Stimulated activated memory B cell treated with anti-CD40 and anti-IgM and Interleukin-4, amounts not matched to agents 10 μg/mL and 1 μg/mL and 100 μg/mL, for 72 hours (primary cell): ENCODE results near the gene TRPC6.
"Not testable (repeated sequence)": the region's sequence is repeated elsewhere in the genome, so short reads cannot be mapped to it uniquely, and the experiment has no call there.

Experiments
- ATAC-seq: fragments of 150-1000 bp; cut with Tn5 transposase; 2 replicates; pipeline ENCODE4 v1.10.0; 2021
- H3K27ac Mint-ChIP-seq: one replicate; pipeline ENCODE4 v1.8.0; 2022; ENCODE audit warnings: mild to moderate bottlenecking, mixed read lengths
- H3K27me3 Mint-ChIP-seq: one replicate; pipeline ENCODE4 v1.8.0; 2022; ENCODE audit warnings: mixed read lengths
- H3K36me3 Mint-ChIP-seq: one replicate; pipeline ENCODE4 v1.8.0; 2022; ENCODE audit warnings: mixed read lengths
- H3K4me1 Mint-ChIP-seq: one replicate; pipeline ENCODE4 v1.8.0; 2022; ENCODE audit warnings: mixed read lengths
- H3K4me3 Mint-ChIP-seq: one replicate; pipeline ENCODE4 v1.8.0; 2022; ENCODE audit warnings: mild to moderate bottlenecking, moderate library complexity, mixed read lengths
- H3K9me3 Mint-ChIP-seq: one replicate; pipeline ENCODE4 v1.8.0; 2022; ENCODE audit warnings: mixed read lengths

Gene TRPC6

DNA sequence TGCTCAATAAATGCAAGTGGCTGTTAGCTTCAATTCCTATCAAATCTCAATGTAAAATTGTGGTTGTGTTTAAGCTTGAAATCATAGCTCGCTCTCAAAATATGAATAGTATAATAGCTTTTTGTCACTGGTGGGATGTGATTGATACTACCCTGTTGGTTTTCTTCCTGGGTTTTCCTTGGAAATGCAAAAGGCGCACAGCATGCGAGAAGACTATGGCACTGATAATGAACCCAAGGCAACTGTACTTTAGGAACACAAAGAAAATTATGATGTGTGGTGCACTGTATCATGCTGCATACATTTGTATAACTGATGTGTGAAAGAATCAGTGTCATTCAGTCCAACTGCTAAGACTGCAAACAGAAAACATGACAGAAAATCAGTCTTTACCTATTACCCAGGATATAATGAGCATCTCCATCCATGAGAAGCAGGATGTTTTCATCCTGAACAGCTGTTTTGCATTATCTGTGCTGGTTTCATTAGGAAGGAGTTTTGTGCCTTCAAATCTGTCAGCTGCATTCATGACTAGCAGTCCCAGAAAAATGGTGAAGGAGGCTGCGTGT, 101.2 kb downstream of the TRPC6 start:
- Mint-ChIP-seq H3K27ac (no peak overlapping the region), H3K36me3 (no peaks in the 10 kb centered on the region), H3K4me1 (no peaks in the 10 kb centered on the region), H3K27me3 (peaks cover 17% of the 10 kb centered on the region), H3K4me3 (no peak overlapping the region), H3K9me3 (no peaks in the 10 kb centered on the region)
- no peak for ATAC-seq

DNA sequence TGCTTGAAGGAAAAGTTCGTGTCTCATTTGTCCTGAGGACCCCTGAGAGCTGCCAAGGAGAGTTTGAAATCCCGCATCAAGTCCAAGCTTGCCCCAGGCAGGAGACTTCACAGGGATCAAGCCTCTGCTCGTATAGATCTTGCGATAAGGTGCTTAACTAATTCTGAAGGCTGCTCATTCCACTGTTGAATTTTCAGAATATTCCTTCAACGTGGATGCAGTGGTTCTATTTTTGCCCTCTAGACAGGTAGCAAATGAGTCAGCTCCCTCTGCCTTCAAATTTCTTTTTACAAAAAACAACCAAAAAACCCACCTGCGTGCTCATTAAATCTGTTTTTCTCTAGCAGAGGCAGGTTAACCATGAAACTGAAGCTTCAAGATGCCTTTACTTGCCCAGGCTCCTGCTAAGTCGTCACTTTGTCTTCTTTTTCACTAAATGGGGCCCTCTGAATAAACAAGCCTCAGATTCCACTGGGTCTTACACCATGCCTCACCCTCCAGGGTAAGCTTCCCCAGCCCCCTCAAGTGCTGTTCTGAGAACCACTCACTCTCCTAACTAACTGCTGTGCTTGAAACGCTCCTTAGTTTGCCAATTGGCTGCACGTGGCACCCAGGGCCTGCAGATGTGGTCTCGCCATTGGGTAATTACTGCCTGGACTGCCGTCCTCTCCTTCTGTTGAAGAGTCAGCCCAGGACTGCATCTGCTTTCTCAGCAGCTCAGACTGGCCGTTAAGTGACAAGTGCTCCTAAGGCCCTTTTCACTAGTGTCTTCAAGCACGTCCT, 105.0 kb downstream of the TRPC6 start:
- Mint-ChIP-seq H3K9me3 (no peaks in the 10 kb centered on the region), H3K4me1 (no peaks in the 10 kb centered on the region), H3K36me3 (no peaks in the 10 kb centered on the region), H3K27ac (no peak overlapping the region), H3K4me3 (no peak overlapping the region), H3K27me3 (no peaks in the 10 kb centered on the region)
- ATAC-seq, result peak; percentile 8

DNA sequence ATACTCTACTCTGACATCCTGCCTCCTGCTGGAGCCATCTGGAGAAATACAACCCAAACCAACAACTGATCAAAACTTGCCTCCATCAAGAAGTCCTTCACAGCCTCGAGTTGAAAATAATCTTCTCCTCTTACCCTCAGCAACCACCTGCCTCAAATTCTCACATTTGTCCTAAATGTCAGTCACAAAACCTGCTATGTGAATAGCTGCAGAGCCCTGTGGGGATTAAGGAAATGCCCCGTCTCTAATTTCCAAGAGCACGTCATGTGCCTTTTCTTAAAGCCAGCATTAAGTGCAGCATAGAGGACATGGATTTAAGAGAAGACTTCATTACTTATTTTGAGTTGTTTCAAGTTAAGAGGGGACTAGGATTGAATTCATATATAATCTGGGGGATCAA, 105.9 kb downstream of the TRPC6 start:
- Mint-ChIP-seq H3K4me3 (no peak overlapping the region), H3K27ac (no peak overlapping the region), H3K9me3 (no peaks in the 10 kb centered on the region), H3K27me3 (no peaks in the 10 kb centered on the region), H3K36me3 (no peaks in the 10 kb centered on the region), H3K4me1 (no peaks in the 10 kb centered on the region)
- no peak for ATAC-seq

DNA sequence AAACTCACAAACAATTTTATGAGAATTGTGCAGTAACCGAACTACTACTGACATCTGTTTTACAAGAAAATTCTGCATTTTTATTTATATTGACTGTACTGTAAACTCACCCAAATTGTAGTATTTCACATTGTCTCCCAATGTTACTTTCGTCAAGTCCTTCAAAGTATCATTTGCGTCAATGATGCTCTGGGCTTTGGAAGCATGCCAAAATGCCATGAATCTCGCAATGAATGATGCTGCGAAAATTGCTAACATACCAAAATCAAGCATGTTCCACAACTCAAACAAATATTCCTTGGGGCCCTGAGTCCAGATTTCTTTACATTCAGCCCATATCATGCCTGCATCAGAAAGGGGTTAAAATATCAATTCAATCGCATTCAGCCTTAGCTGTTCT, 107.6 kb downstream of the TRPC6 start:
- H3K4me1 Mint-ChIP-seq, result no peaks in the 10 kb centered on the region

DNA sequence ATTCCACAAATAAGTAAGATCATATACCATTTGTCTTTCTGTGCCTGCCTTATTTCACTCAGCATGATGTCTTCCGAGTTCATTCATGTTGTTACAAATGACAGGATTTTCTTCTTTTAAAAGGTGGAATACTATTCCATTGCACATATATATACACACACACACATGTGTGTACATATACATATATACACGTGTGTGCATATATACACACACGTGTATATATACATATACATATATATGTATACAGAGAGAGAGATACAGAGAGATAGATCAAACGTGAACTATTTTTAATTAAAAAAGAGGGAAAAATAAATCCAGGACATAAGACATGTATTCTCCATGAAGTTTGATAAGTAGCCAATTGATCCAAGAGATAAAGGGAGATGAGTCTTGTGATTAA, 108.1 kb downstream of the TRPC6 start:
- H3K4me3 Mint-ChIP-seq, result no peak overlapping the region
- H3K9me3 Mint-ChIP-seq, result no peaks in the 10 kb centered on the region
- no peaks in the 10 kb centered on the region for H3K36me3 Mint-ChIP-seq
- H3K27me3 Mint-ChIP-seq, result no peaks in the 10 kb centered on the region
- ATAC-seq, result no peak
- H3K27ac Mint-ChIP-seq, result no peak overlapping the region
- H3K4me1 Mint-ChIP-seq, result no peaks in the 10 kb centered on the region

More for the DNA sequence above, 107.6 kb downstream of the TRPC6 start:
- Mint-ChIP-seq H3K36me3 (no peaks in the 10 kb centered on the region), H3K27ac (no peak overlapping the region), H3K4me3 (no peak overlapping the region), H3K9me3 (no peaks in the 10 kb centered on the region), H3K27me3 (no peaks in the 10 kb centered on the region)
- no peak for ATAC-seq

DNA sequence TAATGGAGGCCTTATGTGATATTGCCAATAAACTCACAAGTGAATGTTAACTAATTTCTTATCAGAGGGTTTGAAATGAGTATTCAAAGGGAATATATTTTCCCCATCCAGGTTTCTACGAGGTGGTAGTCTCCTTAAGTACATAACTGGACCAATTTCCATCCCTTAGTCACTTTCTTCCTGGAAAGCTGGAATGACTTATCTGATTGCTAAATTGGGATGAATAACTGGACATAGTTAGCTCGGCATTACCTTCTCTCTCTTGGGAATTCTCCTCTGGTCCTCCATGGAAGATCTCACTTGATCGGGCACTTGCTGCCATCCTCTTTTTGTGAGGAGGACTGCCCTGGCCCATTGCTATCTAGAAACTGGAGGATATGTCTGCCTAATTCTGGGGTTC, 109.1 kb downstream of the TRPC6 start:
- ATAC-seq, result no peak
- Mint-ChIP-seq H3K27me3 (no peaks in the 10 kb centered on the region), H3K9me3 (no peaks in the 10 kb centered on the region), H3K36me3 (no peaks in the 10 kb centered on the region), H3K4me1 (no peaks in the 10 kb centered on the region), H3K27ac (no peak overlapping the region), H3K4me3 (no peak overlapping the region)

DNA sequence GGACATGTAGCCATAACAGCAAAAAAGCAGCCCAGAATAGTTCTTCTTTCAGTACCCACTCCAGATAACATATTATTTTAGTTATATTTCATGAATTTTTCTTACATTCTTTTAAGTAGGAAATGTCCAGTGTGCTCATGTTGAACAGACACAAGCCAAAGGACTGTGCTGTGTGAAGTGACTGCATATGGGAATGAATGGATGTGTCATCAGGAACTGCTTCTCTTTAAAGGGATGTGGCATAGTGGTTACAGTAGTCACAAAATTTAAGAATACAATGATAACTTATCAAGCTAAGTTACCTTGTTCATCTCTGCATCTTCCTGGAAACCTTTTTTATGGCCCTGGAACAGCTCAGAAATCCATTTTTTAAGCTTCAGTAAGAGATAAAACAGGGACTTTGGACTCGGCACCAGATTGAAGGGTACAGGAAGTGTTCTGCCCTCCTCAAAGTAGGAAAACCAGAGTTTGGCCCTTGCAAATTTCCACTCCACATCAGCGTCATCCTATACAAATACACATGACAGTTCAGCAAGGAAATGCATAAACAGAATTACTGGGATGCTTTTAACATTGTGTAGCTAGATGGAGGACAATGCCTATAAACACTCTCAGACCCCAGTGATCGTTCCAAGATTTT, 112.8 kb downstream of the TRPC6 start:
- Mint-ChIP-seq H3K4me1 (no peaks in the 10 kb centered on the region), H3K9me3 (no peaks in the 10 kb centered on the region), H3K4me3 (no peak overlapping the region), H3K36me3 (no peaks in the 10 kb centered on the region), H3K27ac (no peak overlapping the region), H3K27me3 (peaks cover 6% of the 10 kb centered on the region)
- ATAC-seq, result no peak

DNA sequence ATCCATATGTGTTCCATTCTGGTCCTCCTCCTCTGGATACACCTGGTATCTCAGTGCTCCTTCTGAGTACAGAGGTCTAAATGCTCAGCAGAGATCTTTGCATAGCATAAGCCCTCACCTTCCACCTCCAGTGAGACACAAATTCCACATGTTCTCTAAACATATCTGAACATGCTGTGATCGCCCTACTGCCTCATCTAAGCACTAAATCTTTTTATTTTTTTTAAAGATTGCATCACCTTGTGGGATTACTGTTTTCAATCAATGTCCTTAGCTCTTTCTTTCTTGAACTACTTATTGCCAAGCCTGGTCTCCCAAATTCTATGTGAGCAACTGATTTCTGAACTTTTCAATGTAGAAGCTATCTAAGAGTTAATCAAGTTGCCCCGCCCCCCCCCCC, 113.4 kb downstream of the TRPC6 start:
- H3K4me3 Mint-ChIP-seq, result no peak overlapping the region
- H3K36me3 Mint-ChIP-seq, result no peaks in the 10 kb centered on the region
- H3K27me3 Mint-ChIP-seq, result peaks cover 6% of the 10 kb centered on the region
- H3K9me3 Mint-ChIP-seq, result no peaks in the 10 kb centered on the region
- no peaks in the 10 kb centered on the region for H3K4me1 Mint-ChIP-seq
- H3K27ac Mint-ChIP-seq, result no peak overlapping the region
- ATAC-seq, result no peak

DNA sequence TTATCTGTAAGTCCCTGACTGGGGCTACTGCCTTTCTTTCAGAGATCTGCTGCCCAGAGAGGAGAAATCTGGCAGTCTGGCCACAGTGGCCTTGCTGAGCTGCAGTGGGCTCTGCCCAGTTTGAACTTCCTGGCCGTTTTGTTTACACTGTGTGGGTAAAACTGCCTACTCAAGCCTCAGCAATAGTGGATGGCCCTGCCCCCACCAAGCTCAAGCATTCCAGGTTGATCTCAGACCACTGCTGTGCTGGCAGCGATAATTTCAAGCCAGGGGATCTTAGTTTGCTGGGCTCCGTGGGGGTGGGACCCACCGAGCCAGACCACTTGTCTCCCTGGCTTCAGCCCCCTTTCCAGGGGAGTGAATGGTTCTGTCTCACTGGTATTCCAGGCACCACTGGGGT, 117.5 kb downstream of the TRPC6 start:
- no peaks in the 10 kb centered on the region for H3K36me3 Mint-ChIP-seq
- H3K9me3 Mint-ChIP-seq, result peaks cover 7% of the 10 kb centered on the region
- ATAC-seq, result no peak
- H3K4me3 Mint-ChIP-seq, result no peak overlapping the region
- peaks cover 6% of the 10 kb centered on the region for H3K27me3 Mint-ChIP-seq
- no peaks in the 10 kb centered on the region for H3K4me1 Mint-ChIP-seq
- no peak overlapping the region for H3K27ac Mint-ChIP-seq

DNA sequence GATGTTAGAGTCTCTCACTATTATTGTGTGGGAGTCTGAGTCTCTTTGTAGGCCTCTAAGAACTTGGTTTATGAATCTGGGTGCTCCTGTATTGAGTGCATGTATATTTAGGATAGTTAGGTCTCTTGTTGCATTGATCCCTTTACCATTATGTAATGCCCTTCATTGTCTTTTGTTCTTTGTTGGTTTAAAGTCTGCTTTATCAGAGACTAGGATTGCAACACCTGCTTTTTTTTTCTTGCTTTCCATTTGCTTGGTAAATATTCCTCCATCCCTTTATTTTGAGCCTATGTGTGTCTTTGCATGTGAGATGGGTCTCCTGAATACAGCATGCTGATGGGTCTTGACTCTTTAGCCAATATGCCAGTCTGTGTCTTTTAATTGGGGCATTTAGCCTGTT, 119.4 kb downstream of the TRPC6 start:
- ATAC-seq, H3K27ac Mint-ChIP-seq, H3K27me3 Mint-ChIP-seq, H3K4me1 Mint-ChIP-seq, H3K9me3 Mint-ChIP-seq, H3K4me3 Mint-ChIP-seq, H3K36me3 Mint-ChIP-seq: not testable (repeated sequence)

DNA sequence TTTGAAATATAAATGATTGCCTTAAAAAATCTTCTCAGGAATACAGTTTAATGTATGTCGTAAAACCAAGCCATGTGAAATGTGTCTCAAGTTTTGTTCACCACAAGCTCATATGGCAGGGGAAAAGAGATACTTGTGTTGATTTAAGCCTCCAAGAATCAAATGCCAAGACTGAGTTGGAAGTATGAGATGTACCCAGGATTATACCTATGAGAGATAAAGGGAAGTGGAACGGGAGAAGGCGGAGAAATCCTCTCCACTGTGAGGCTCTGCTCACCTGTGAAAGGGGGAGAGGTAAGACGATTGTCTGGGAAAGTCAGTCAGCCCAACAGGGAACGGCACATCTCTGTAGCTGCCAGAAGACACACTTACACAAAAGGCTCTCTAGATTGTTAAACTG, 124.8 kb downstream of the TRPC6 start:
- Mint-ChIP-seq H3K27ac (no peak overlapping the region), H3K4me1 (no peaks in the 10 kb centered on the region), H3K36me3 (no peaks in the 10 kb centered on the region), H3K27me3 (no peaks in the 10 kb centered on the region), H3K4me3 (no peak overlapping the region), H3K9me3 (peaks cover 7% of the 10 kb centered on the region)
- no peak for ATAC-seq

DNA sequence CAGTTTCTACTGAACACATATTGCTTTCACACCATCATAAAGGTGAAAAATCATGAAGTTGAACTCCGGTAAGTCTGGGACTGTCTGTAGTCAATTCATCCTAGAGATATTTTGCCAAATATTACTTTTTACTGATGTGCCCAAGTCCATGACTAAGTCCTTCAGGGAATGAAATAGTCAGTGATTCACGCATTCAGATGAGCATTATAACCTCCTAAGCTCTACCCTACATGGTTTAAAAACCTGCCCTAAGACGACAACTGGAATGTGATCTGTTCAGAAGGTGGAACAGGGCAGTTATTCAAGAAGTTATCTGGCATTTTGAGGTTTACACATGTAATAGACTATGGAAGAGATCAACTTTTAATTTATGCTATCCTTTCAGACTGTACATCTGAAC, 125.6 kb downstream of the TRPC6 start:
- H3K36me3 Mint-ChIP-seq, result no peaks in the 10 kb centered on the region
- no peak overlapping the region for H3K4me3 Mint-ChIP-seq
- H3K27ac Mint-ChIP-seq, result no peak overlapping the region
- H3K27me3 Mint-ChIP-seq, result no peaks in the 10 kb centered on the region
- H3K4me1 Mint-ChIP-seq, result no peaks in the 10 kb centered on the region
- no peak for ATAC-seq
- H3K9me3 Mint-ChIP-seq, result peaks cover 7% of the 10 kb centered on the region

DNA sequence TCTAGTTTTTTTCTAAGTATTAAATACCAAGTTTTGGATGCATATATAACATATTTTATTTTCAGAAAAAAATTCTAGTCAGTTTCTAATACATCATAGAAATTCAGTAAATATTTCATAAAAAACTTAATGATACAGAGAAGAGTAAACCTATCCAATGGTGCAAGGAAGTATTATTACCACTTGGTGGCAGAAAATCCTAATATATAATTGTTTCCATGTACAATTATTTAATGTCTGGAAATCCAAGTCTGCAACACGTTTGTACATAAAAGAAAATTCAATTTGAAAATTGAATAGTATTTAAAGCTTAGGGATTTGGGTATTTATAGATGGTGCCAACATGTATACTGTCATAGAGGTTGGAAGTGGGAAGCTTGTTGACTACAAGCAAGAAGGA, 127.0 kb downstream of the TRPC6 start:
- H3K4me1 Mint-ChIP-seq, result no peaks in the 10 kb centered on the region
- no peak overlapping the region for H3K27ac Mint-ChIP-seq
- ATAC-seq, result no peak
- no peaks in the 10 kb centered on the region for H3K27me3 Mint-ChIP-seq
- H3K4me3 Mint-ChIP-seq, result no peak overlapping the region
- H3K36me3 Mint-ChIP-seq, result no peaks in the 10 kb centered on the region
- peaks cover 2% of the 10 kb centered on the region for H3K9me3 Mint-ChIP-seq

DNA sequence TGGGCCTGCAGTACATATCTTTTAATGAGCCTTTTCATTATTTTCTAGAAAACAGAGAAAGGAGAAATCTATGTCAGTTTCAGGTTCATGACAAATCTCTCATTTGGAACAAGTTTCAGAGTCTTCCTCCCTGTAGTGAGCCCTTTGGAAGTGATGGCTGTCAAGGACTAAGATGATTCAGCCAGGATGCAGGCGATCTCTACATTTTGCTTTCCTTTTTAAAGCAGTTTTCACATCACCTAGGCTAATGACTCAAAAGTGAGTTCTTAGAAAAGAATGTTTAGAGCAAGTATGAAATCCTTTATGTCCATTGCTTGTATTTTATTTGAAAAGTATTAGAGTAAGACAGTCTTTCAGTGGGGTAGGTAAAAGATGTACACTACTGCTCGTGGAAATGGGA, 130.1 kb downstream of the TRPC6 start:
- Mint-ChIP-seq H3K4me3 (no peak overlapping the region), H3K27ac (no peak overlapping the region), H3K9me3 (no peaks in the 10 kb centered on the region), H3K4me1 (no peaks in the 10 kb centered on the region), H3K36me3 (no peaks in the 10 kb centered on the region), H3K27me3 (no peaks in the 10 kb centered on the region)
- no peak for ATAC-seq

DNA sequence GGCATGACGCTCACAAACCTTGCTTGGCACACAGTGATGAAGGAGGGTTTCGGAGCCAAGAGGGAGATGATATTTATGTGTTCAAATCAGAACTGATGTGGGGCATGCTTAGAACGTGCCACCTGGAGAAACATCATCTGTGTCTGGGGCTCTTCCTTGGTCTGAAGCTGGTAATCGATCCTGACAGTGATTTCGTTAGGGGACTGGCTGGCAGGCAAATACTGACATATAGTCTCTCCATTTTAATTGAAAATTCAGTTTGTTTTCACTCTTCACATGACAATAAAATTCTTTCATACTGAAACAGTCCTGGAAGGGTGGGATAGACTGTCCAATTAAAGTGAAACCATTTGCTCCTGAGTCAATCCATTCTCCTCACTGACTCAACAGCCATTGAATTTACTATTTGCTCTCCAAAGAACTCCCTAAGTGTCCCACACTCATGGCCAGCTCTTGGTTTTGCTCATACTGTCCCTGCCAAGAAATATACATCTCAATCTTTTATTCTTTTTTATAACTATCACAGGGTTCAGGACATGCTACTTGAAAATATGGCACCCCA, 134.8 kb downstream of the TRPC6 start:
- no peak for ATAC-seq
- H3K4me3 Mint-ChIP-seq, result no peak overlapping the region

DNA sequence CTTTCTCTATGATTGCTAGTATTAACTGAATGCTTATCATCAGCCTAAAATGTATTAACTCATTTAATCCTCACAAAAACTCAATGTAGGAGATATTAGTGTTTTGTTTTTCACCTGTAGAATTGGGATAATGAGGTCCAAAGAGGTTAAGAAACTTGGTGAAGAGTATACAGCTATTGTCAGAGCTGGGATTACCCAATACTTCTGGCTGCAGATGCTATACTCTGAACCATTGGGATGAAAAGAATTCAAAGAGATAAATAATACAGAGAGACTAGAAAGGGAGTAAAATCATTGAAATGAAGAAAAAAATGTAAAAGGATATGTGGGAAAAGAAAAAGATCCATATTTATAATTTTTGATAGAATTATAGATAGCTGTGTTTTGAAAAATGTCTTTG, 137.1 kb downstream of the TRPC6 start:
- ATAC-seq, result no peak
- no peaks in the 10 kb centered on the region for H3K27me3 Mint-ChIP-seq
- H3K9me3 Mint-ChIP-seq, result no peaks in the 10 kb centered on the region

More for the DNA sequence above, 134.8 kb downstream of the TRPC6 start:
- no peaks in the 10 kb centered on the region for H3K9me3 Mint-ChIP-seq
- no peaks in the 10 kb centered on the region for H3K36me3 Mint-ChIP-seq
- H3K4me1 Mint-ChIP-seq, result no peaks in the 10 kb centered on the region
- no peak overlapping the region for H3K27ac Mint-ChIP-seq
- H3K27me3 Mint-ChIP-seq, result no peaks in the 10 kb centered on the region

More for the DNA sequence above, 137.1 kb downstream of the TRPC6 start:
- H3K27ac Mint-ChIP-seq, result no peak overlapping the region
- H3K4me3 Mint-ChIP-seq, result no peak overlapping the region
- H3K4me1 Mint-ChIP-seq, result no peaks in the 10 kb centered on the region
- H3K36me3 Mint-ChIP-seq, result no peaks in the 10 kb centered on the region
